HCT116 (cell line): ENCODE measurements around the gene SELL. TPM values are rescaled to one million over a fixed set of nuclear protein-coding genes. Genes with fewer than 3 reads are reported as not detected.

Experiments
- ATAC-seq: fragments of 200-7000 bp; cut with Tn5 transposase; 2 replicates; pipeline ENCODE4 v1.9.1; 2020; ENCODE audit warnings: mild to moderate bottlenecking, moderate library complexity
- BruUV-seq: library from RNA; stranded (reverse); fragments of 400-500 nt; replicated peaks from 2 replicates; lab custom pipeline; 2021; lab: Mats Ljungman, UMichigan
- CTCF ChIA-PET: fragments of 300-600 bp; sonication (Branson Sonifier 250); formaldehyde crosslinking; loops from one replicate; lab custom pipeline; 2021; ENCODE audit warnings: antibody characterized with exemption; lab: Charles Lee
- POLR2A ChIA-PET: fragments of 300-600, 350-600 bp; sonication (Branson Sonifier 250); formaldehyde crosslinking; loops from one replicate; lab custom pipeline; 2021; ENCODE audit warnings: antibody characterized with exemption; lab: Charles Lee
- RAD21 ChIA-PET, 2 experiments: fragments of 300-600 bp; sonication (Branson Sonifier 250); formaldehyde crosslinking; loops; one replicate each; lab custom pipeline; 2023; ENCODE audit warnings: low total read pairs in 2 of 2; ENCODE audit not compliant: uncharacterized antibody in 2 of 2, unreplicated experiment in 2 of 2, low non-redundant PET in 1 of 2; lab: Charles Lee
- DNase-seq: peaks from one replicate; pipeline ENCODE4 v3.0.0-alpha.2; 2010; ENCODE audit warnings: low read depth, low spot score
- H2AFZ ChIP-seq: fragments of 200-600 bp; shearing (Covaris generic), sonication (generic); 2 replicates; pipeline ENCODE4 v1.6.1; 2017; ENCODE audit warnings: low read depth, mixed run types, mixed read lengths, antibody characterized with exemption, low read length; ENCODE audit not compliant: poor library complexity, severe bottlenecking
- H3K27ac ChIP-seq: 2 replicates; pipeline ENCODE4 v1.5.1; 2012; ENCODE audit warnings: low read depth, low read length
- H3K27me3 ChIP-seq: fragments of 200-600 bp; sonication (generic); 2 replicates; pipeline ENCODE4 v1.6.1; 2016; ENCODE audit warnings: mixed run types, low read length, mixed read lengths; ENCODE audit not compliant: insufficient read depth
- H3K36me3 ChIP-seq, 2 experiments: fragments of 200-500 bp in 1 of 2; fragments of 200-600 bp in 1 of 2; sonication (Bioruptor generic) in 1 of 2; sonication (generic) in 1 of 2; 2 replicates each; pipeline versions ENCODE4 v1.5.1 to v1.6.1; 2014 to 2016; ENCODE audit warnings: low read length in 2 of 2, inconsistent platforms in 1 of 2, mixed read lengths in 1 of 2, mixed run types in 1 of 2; ENCODE audit not compliant: insufficient read depth in 2 of 2, control insufficient read depth in 1 of 2
- H3K4me1 ChIP-seq, 2 experiments: fragments of 200-600 bp in 1 of 2; sonication (generic) in 1 of 2; 2 replicates each; pipeline versions ENCODE4 v1.5.1 to v1.6.1; 2012 to 2017; ENCODE audit warnings: low read length in 2 of 2, inconsistent platforms in 1 of 2, mild to moderate bottlenecking in 1 of 2, mixed read lengths in 1 of 2, mixed run types in 1 of 2, moderate library complexity in 1 of 2; ENCODE audit not compliant: insufficient read depth in 2 of 2, control insufficient read depth in 1 of 2
- H3K4me2 ChIP-seq: fragments of 200-600 bp; sonication (generic); 2 replicates; pipeline ENCODE4 v1.6.1; 2017; ENCODE audit warnings: mixed run types, low read length, mixed read lengths
- H3K4me3 ChIP-seq, 2 experiments: fragments of 200-600 bp in 1 of 2; sonication (generic) in 1 of 2; replicated peaks in 1 of 2; 2 replicates each; pipeline ENCODE4 v1.5.1; 2011 to 2016; ENCODE audit warnings: low read length in 2 of 2, control low read depth in 1 of 2, low read depth in 1 of 2, mild to moderate bottlenecking in 1 of 2, mixed read lengths in 1 of 2, mixed run types in 1 of 2
- H3K79me2 ChIP-seq: fragments of 200-600 bp; sonication (generic); 2 replicates; pipeline ENCODE4 v1.6.1; 2017; ENCODE audit warnings: mild to moderate bottlenecking, mixed run types, low read length, moderate library complexity, mixed read lengths; ENCODE audit not compliant: insufficient read depth
- H3K9ac ChIP-seq: fragments of 200-600 bp; sonication (generic); 2 replicates; pipeline ENCODE4 v1.6.1; 2016; ENCODE audit warnings: low read length, mixed read lengths
- H3K9me2 ChIP-seq: fragments of 200-600 bp; sonication (generic), shearing (Covaris generic); 2 replicates; pipeline ENCODE4 v1.6.1; 2017; ENCODE audit warnings: mixed run types, mild to moderate bottlenecking, moderate library complexity; ENCODE audit not compliant: insufficient read depth
- H3K9me3 ChIP-seq, 2 experiments: fragments of 200-500 bp in 1 of 2; fragments of 200-600 bp in 1 of 2; sonication (Bioruptor generic) in 1 of 2; sonication (generic) in 1 of 2; 2 replicates each; pipeline ENCODE4 v1.6.1; 2014 to 2017; ENCODE audit warnings: low read length in 2 of 2, mixed read lengths in 2 of 2, inconsistent platforms in 1 of 2, low read depth in 1 of 2, mild to moderate bottlenecking in 1 of 2, mixed run types in 1 of 2, moderate library complexity in 1 of 2; ENCODE audit not compliant: control insufficient read depth in 1 of 2, insufficient read depth in 1 of 2
- H4K20me1 ChIP-seq: fragments of 200-600 bp; sonication (generic), shearing (Covaris generic); 2 replicates; pipeline ENCODE4 v1.6.1; 2017; ENCODE audit warnings: mixed run types, mild to moderate bottlenecking, moderate library complexity; ENCODE audit not compliant: insufficient read depth
- EGR1 ChIP-seq: IDR thresholded peaks from 2 replicates; pipeline ENCODE4 v1.6.1; 2012; ENCODE audit warnings: low read depth
- ELF1 ChIP-seq: IDR thresholded peaks from 2 replicates; pipeline ENCODE4 v1.6.1; 2012; ENCODE audit warnings: low read depth, borderline replicate concordance
- EZH2 ChIP-seq: fragments of 200-600 bp; sonication (generic); IDR thresholded peaks from 2 replicates; pipeline ENCODE4 v1.6.1; 2017; ENCODE audit warnings: antibody characterized with exemption, mixed run types
- FOSL1 ChIP-seq: IDR thresholded peaks from 2 replicates; pipeline ENCODE4 v1.6.1; 2012; ENCODE audit warnings: low read depth
- POLR2A ChIP-seq: IDR thresholded peaks from 2 replicates; pipeline ENCODE4 v1.7.0; 2011; ENCODE audit warnings: borderline replicate concordance; ENCODE audit not compliant: insufficient read depth, insufficient read length; ENCODE audit errors: extremely low read depth
- RAD21 ChIP-seq: IDR thresholded peaks from 2 replicates; pipeline ENCODE4 v1.6.1; 2012; ENCODE audit warnings: low read depth, mild to moderate bottlenecking
- SIN3A ChIP-seq: IDR thresholded peaks from 2 replicates; pipeline ENCODE4 v1.6.1; 2012; ENCODE audit warnings: low read depth
- SRF ChIP-seq: IDR thresholded peaks from 2 replicates; pipeline ENCODE4 v1.6.1; 2012; ENCODE audit warnings: low read depth
- YY1 ChIP-seq: IDR thresholded peaks from 2 replicates; pipeline ENCODE4 v1.6.1; 2011; ENCODE audit warnings: low read length, low read depth, moderate library complexity, mild to moderate bottlenecking; ENCODE audit not compliant: insufficient replicate concordance; ENCODE audit errors: extremely low read depth
- ZNF274 ChIP-seq: fragments of 200-500 bp; sonication (Bioruptor generic); IDR thresholded peaks from 2 replicates; pipeline ENCODE4 v1.6.1; 2014; ENCODE audit warnings: mild to moderate bottlenecking, low read depth, low read length, inconsistent platforms
- intact Hi-C: fragments of 100-400 bp; cut with micrococcal nuclease; formaldehyde crosslinking; loops from 2 replicates; pipeline ENCODE4 v1.10.0; 2022
- total RNA-seq: library from RNA; stranded (reverse); gene quantifications from one replicate; pipeline ENCODE4 v1.2.1, GENCODE V29; 2021; ENCODE audit not compliant: unreplicated experiment
- TF ChIP-seq, protein P1 (sequence below): IDR thresholded peaks from 2 replicates; pipeline ENCODE4 v1.6.1; 2011; ENCODE audit warnings: mild to moderate bottlenecking, low read length, moderate library complexity; ENCODE audit not compliant: insufficient replicate concordance; ENCODE audit errors: extremely low read depth
- TF ChIP-seq, protein P2 (sequence below): IDR thresholded peaks from 2 replicates; pipeline ENCODE4 v1.6.1; 2012
- TF ChIP-seq, protein P3 (sequence below): IDR thresholded peaks from 2 replicates; pipeline ENCODE4 v1.6.1; 2012
- TF ChIP-seq, protein P4 (sequence below): IDR thresholded peaks from 2 replicates; pipeline ENCODE4 v1.6.1; 2012; ENCODE audit warnings: low read depth

The SELL gene
- total RNA-seq, 1 experiment from 2014 or later: 4.1 TPM

DNA sequence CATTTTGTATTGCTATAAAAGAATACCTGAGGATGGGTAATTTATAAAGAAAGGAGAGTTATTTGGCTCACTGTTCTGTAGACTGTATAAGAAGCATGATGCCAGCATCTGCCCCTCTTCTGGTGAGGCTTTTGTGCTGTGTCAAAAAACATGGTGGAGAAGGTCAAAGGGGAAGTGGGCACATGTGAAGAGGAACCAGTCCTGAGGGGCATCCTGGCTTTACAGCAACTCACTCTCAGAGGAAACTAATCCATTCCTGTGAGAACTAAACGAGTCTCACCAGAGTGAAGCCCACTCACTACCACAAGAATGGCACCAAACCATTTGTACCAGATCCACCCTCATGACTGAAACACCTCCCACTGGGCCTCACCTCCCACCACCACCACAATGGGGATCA, 62.7 kb downstream of the SELL start (continued):
- TF ChIP-seq, protein P1, sequence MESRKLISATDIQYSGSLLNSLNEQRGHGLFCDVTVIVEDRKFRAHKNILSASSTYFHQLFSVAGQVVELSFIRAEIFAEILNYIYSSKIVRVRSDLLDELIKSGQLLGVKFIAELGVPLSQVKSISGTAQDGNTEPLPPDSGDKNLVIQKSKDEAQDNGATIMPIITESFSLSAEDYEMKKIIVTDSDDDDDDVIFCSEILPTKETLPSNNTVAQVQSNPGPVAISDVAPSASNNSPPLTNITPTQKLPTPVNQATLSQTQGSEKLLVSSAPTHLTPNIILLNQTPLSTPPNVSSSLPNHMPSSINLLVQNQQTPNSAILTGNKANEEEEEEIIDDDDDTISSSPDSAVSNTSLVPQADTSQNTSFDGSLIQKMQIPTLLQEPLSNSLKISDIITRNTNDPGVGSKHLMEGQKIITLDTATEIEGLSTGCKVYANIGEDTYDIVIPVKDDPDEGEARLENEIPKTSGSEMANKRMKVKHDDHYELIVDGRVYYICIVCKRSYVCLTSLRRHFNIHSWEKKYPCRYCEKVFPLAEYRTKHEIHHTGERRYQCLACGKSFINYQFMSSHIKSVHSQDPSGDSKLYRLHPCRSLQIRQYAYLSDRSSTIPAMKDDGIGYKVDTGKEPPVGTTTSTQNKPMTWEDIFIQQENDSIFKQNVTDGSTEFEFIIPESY: no peak
- TF ChIP-seq RAD21 (no peak), YY1 (no peak), ZNF274 (no peak), EGR1 (no peak), SRF (no peak)
- TF ChIP-seq, protein P2, sequence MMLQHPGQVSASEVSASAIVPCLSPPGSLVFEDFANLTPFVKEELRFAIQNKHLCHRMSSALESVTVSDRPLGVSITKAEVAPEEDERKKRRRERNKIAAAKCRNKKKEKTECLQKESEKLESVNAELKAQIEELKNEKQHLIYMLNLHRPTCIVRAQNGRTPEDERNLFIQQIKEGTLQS: no peak

DNA sequence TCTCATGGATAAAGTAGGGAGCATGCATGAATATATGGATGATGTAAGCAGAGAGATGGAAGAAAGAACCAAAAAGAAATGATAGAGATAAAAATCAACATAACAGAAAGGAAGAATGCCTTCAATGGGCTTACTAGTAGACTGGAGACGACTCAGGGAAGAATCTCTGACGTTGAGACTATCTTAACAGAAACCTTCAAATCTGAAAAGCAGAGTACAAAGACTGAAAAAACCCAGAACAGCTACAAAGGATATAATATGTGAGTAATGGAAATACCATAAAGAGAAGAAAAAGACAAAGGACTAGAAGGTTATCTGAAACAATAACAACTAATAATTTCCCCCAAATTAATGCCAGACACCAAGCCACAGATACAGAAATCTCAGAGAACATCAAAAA, 63.2 kb downstream of the SELL start:
- Histone ChIP-seq H3K79me2 (no peaks in the 10 kb centered on the region), H3K9me2 (no peaks in the 10 kb centered on the region), H3K9me3 (no peaks in the 10 kb centered on the region), H3K4me3 (no peak overlapping the region), H2AFZ (no peak overlapping the region), H3K36me3 (no peaks in the 10 kb centered on the region), H4K20me1 (no peaks in the 10 kb centered on the region), H3K9ac (no peak overlapping the region), H3K4me1 (no peaks in the 10 kb centered on the region), H3K4me2 (no peak overlapping the region), H3K27me3 (no peaks in the 10 kb centered on the region), H3K27ac (no peak overlapping the region)
- ChIA-PET POLR2A (no interaction called here), CTCF (no interaction called here), RAD21 (no interaction called here)
- ATAC-seq (no peak), DNase-seq (no peak)
- intact Hi-C loops: no loop called here
- BruUV-seq: no TSS peak
- TF ChIP-seq, protein P3, sequence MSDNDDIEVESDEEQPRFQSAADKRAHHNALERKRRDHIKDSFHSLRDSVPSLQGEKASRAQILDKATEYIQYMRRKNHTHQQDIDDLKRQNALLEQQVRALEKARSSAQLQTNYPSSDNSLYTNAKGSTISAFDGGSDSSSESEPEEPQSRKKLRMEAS: no peak
- TF ChIP-seq, protein P1: no peak
- TF ChIP-seq SIN3A (no peak), ELF1 (no peak), FOSL1 (no peak), EGR1 (no peak), ZNF274 (no peak), EZH2 (no peak), POLR2A (no peak)
- TF ChIP-seq, protein P4, sequence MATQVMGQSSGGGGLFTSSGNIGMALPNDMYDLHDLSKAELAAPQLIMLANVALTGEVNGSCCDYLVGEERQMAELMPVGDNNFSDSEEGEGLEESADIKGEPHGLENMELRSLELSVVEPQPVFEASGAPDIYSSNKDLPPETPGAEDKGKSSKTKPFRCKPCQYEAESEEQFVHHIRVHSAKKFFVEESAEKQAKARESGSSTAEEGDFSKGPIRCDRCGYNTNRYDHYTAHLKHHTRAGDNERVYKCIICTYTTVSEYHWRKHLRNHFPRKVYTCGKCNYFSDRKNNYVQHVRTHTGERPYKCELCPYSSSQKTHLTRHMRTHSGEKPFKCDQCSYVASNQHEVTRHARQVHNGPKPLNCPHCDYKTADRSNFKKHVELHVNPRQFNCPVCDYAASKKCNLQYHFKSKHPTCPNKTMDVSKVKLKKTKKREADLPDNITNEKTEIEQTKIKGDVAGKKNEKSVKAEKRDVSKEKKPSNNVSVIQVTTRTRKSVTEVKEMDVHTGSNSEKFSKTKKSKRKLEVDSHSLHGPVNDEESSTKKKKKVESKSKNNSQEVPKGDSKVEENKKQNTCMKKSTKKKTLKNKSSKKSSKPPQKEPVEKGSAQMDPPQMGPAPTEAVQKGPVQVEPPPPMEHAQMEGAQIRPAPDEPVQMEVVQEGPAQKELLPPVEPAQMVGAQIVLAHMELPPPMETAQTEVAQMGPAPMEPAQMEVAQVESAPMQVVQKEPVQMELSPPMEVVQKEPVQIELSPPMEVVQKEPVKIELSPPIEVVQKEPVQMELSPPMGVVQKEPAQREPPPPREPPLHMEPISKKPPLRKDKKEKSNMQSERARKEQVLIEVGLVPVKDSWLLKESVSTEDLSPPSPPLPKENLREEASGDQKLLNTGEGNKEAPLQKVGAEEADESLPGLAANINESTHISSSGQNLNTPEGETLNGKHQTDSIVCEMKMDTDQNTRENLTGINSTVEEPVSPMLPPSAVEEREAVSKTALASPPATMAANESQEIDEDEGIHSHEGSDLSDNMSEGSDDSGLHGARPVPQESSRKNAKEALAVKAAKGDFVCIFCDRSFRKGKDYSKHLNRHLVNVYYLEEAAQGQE: no peak
- TF ChIP-seq, protein P2: no peak
